ENCODE data around the gene COX6A1.

DNA sequence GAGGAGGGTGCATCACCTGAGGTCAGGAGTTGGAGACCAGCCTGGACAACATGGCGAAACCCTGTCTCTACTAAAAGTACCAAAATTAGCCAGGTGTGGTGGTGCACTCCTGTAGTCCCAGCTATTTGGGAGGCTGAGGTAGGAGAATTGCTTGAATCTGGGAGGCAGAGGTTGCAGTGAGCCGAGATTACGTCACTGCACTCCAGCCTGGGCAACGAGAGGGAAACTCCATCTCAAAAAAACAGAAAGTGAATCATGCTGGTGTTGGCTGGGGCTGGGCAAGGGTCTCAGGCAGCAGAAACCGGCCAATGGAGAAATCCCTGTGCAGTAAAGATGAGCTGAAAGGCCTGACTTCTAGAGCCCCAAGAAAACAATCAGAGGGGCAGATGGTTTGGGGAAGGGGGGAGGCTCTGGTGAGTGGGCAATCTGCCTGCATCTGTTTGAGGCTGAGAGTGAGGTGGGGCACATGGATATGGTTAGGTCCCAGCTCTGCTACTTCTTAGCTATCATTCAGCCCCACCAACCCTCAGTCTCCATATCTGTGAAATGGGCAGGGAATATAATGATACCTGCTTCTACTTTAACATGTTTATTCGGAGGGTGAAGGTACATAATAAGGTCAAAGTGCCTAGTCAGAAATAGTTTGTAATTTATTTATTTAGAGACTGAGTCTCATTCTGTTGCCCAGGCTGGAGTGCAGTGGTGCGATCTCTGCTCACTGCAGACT, 21.3 kb upstream of the COX6A1 start:
- TF ChIP-seq, protein P1, sequence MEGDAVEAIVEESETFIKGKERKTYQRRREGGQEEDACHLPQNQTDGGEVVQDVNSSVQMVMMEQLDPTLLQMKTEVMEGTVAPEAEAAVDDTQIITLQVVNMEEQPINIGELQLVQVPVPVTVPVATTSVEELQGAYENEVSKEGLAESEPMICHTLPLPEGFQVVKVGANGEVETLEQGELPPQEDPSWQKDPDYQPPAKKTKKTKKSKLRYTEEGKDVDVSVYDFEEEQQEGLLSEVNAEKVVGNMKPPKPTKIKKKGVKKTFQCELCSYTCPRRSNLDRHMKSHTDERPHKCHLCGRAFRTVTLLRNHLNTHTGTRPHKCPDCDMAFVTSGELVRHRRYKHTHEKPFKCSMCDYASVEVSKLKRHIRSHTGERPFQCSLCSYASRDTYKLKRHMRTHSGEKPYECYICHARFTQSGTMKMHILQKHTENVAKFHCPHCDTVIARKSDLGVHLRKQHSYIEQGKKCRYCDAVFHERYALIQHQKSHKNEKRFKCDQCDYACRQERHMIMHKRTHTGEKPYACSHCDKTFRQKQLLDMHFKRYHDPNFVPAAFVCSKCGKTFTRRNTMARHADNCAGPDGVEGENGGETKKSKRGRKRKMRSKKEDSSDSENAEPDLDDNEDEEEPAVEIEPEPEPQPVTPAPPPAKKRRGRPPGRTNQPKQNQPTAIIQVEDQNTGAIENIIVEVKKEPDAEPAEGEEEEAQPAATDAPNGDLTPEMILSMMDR (IDR thresholded peaks at IDR 0.05; ENCODE audit: insufficient read depth, low read depth, low read length), result no peak
- no peak for TF ChIP-seq EZH2 (IDR thresholded peaks at IDR 0.05; ENCODE audit: insufficient read depth, low read length)
